Vagina (tissue), 2 donors: ENCODE results near the gene BIVM.

Experiments used
- POLR2A ChIP-seq, 2 donors: fragments of 450-650 bp; IDR thresholded peaks; one replicate each; pipeline ENCODE4 v1.6.1; 2017; ENCODE audit warnings: antibody characterized with exemption in 2 of 2, mild to moderate bottlenecking in 2 of 2, moderate library complexity in 2 of 2
- TF ChIP-seq, protein P1 (sequence below), 3 experiments: fragments of 450-650 bp in 2 of 3; fragments of 200-600 bp in 1 of 3; sonication (generic) in 1 of 3; IDR thresholded peaks; one replicate each; pipeline ENCODE4 v1.5.1; 2017 to 2019; ENCODE audit warnings: antibody characterized with exemption in 3 of 3, mild to moderate bottlenecking in 2 of 3, moderate library complexity in 2 of 3

DNA sequence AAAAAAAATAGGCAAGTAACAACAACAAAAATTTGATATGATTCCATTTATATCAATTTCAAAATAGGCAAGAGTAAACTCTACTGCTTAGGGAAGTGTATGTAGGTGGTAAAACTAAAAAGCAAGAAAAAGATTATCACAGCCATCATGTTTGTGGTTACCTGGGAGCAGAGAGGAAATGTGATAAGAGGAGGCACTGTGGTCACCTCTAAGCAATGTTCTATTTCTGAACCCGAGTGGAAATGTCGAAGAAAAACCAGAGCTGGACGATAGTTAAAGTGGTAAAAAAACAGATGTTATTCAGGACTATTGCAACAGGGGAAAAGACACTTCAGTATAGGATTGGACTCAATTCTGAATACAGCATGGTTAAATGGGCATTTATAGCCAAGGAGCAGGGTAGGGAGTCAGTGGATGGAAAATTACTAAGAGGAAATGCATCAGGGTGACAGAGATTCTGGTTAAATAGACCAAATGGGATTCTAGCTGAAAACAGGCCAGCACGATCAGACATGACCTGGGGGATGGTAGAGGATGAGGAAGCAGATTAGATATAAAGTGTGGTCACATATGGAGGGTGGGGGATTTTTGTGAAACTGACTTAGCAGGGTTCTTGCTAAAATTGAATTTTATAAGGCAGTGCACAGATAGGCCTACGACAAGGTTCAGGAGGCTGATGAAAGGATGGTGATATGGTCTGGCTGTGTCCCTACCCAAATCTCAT, 19.3 kb upstream of the BIVM start:
- TF ChIP-seq, protein P1, sequence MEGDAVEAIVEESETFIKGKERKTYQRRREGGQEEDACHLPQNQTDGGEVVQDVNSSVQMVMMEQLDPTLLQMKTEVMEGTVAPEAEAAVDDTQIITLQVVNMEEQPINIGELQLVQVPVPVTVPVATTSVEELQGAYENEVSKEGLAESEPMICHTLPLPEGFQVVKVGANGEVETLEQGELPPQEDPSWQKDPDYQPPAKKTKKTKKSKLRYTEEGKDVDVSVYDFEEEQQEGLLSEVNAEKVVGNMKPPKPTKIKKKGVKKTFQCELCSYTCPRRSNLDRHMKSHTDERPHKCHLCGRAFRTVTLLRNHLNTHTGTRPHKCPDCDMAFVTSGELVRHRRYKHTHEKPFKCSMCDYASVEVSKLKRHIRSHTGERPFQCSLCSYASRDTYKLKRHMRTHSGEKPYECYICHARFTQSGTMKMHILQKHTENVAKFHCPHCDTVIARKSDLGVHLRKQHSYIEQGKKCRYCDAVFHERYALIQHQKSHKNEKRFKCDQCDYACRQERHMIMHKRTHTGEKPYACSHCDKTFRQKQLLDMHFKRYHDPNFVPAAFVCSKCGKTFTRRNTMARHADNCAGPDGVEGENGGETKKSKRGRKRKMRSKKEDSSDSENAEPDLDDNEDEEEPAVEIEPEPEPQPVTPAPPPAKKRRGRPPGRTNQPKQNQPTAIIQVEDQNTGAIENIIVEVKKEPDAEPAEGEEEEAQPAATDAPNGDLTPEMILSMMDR (IDR thresholded peaks at IDR 0.05) = no peak
- no peak for TF ChIP-seq POLR2A (IDR thresholded peaks at IDR 0.05)
